Colonic mucosa (tissue), 4 donors: ENCODE data around the gene ABCA5. TPM values are rescaled to one million over a fixed set of nuclear protein-coding genes. Genes with fewer than 3 reads are reported as not detected.

ENCODE experiments used
- DNase-seq: peaks from one replicate; pipeline ENCODE4 v3.0.0-alpha.2; 2020
- H3K27ac ChIP-seq: fragments of 200-600 bp; one replicate; pipeline ENCODE4 v1.8.0; 2021
- H3K27me3 ChIP-seq: fragments of 200-600 bp; one replicate; pipeline ENCODE4 v1.8.0; 2021
- H3K36me3 ChIP-seq: fragments of 200-600 bp; one replicate; pipeline ENCODE4 v1.8.0; 2021
- H3K4me1 ChIP-seq: fragments of 200-600 bp; one replicate; pipeline ENCODE4 v1.8.0; 2021; ENCODE audit warnings: mild to moderate bottlenecking
- H3K4me3 ChIP-seq: fragments of 200-600 bp; one replicate; pipeline ENCODE4 v1.8.0; 2021
- H3K9ac ChIP-seq, 2 donors: one replicate each; pipeline ENCODE4 v1.7.0; 2013; ENCODE audit warnings: control low read depth in 2 of 2, low read depth in 2 of 2, low read length in 2 of 2
- H3K9me3 ChIP-seq: fragments of 200-600 bp; one replicate; pipeline ENCODE4 v1.8.0; 2021
- intact Hi-C: fragments of 100-400 bp; cut with DNase I; formaldehyde crosslinking; loops from one replicate; pipeline ENCODE4 v1.14.1; 2022
- total RNA-seq, 2 donors: library from RNA; stranded (reverse); fragmentation: NEBNext Ultra II Directional in 1 of 2; extraction: Animal tissue kit (Norgen Biotek cat#: 25700) in 1 of 2; gene quantifications; one replicate each; pipeline ENCODE4 v1.2.1, GENCODE V29; 2021
- TF ChIP-seq, protein P1 (sequence below): fragments of 200-600 bp; IDR thresholded peaks from one replicate; pipeline ENCODE4 v1.8.0; 2022; ENCODE audit warnings: antibody characterized with exemption, mild to moderate bottlenecking
- donor health status: healthy.
- donor health status: DM: no; HTN: no; CAD: no.
- donor health status: DM: no; HTN: no; CAD: no.

The ABCA5 gene
- total RNA-seq, 2 donors from 2014 or later, result 20.8 to 43.4 TPM

DNA sequence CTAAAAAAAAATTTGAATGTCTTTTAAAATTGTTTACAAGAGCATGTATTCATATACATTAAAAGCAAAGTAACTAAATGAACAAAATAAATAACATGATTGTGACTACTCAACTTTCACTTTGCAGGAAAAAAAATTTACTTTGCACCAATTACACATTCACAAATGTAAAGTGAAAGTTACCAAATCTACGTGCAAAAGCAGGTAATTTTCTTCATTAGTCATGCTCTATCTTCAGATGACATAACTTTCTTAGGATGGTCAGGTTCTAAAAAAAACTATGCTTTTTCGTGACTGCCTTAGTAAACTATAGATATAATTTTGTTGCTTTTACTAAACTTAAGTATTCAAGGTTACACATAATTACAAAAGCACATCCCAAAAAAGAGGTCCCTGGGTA, 81.3 kb downstream of the ABCA5 start:
- DNase-seq, result no peak
- Histone ChIP-seq H3K4me1 (no peaks in the 10 kb centered on the region), H3K27ac (no peak overlapping the region), H3K9ac (no peak overlapping the region), H3K4me3 (no peak overlapping the region), H3K9me3 (no peaks in the 10 kb centered on the region), H3K36me3 (no peaks in the 10 kb centered on the region), H3K27me3 (no peaks in the 10 kb centered on the region)
- TF ChIP-seq, protein P1, sequence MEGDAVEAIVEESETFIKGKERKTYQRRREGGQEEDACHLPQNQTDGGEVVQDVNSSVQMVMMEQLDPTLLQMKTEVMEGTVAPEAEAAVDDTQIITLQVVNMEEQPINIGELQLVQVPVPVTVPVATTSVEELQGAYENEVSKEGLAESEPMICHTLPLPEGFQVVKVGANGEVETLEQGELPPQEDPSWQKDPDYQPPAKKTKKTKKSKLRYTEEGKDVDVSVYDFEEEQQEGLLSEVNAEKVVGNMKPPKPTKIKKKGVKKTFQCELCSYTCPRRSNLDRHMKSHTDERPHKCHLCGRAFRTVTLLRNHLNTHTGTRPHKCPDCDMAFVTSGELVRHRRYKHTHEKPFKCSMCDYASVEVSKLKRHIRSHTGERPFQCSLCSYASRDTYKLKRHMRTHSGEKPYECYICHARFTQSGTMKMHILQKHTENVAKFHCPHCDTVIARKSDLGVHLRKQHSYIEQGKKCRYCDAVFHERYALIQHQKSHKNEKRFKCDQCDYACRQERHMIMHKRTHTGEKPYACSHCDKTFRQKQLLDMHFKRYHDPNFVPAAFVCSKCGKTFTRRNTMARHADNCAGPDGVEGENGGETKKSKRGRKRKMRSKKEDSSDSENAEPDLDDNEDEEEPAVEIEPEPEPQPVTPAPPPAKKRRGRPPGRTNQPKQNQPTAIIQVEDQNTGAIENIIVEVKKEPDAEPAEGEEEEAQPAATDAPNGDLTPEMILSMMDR, result no peak
- intact Hi-C loops, result no loop called here

DNA sequence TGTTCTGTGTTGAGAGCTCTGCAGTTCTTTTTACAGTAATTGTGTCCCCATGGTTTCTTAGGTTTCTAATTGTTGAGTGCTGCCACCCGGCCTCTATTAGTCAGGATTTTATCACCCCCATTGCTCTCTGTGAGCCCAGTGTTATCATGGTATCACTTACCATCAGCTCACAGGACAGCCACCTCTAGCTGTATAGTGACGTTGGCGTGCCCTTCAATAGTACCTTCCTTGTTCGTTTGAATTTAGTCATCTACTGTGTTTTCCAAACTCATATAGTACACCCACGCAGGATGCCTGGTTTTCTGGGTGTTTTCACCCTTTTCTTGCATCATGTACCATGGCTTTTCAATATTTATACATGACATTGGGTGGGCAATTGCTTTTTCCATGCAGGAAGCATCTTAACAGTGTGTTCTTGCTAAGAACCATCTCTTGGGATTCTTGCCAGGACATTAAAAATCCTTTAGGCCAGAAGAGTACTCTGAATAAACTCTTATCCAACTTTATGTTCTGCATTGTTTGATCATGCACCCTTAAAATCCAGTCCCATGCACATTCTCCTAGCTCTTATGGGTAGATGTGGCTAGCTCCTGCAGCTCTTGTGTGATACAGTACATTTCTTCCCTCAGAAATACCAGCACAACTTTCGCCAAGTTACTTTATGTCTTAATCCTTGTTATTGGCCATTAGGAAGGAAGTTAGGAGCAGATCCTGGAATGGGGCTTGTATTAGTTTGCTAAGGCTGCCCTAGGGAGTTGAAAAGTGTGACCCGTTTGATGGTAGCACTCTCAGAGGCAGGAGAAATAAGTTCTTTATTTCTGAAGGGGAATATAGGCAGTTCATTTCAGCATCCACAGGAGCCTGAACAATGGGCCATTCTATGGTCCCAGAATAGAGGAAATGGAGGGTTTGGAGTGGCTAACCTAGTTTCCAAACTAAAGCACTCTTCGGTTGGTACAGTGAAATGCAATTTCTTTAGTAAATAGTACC, 87.0 kb downstream of the ABCA5 start:
- Histone ChIP-seq H3K9me3 (no peaks in the 10 kb centered on the region), H3K9ac (no peak overlapping the region), H3K27me3 (no peaks in the 10 kb centered on the region), H3K4me1 (no peaks in the 10 kb centered on the region), H3K4me3 (no peak overlapping the region), H3K27ac (no peak overlapping the region), H3K36me3 (no peaks in the 10 kb centered on the region)
- TF ChIP-seq, protein P1, result no peak
- DNase-seq, result no peak
- intact Hi-C loops, result no loop called here

DNA sequence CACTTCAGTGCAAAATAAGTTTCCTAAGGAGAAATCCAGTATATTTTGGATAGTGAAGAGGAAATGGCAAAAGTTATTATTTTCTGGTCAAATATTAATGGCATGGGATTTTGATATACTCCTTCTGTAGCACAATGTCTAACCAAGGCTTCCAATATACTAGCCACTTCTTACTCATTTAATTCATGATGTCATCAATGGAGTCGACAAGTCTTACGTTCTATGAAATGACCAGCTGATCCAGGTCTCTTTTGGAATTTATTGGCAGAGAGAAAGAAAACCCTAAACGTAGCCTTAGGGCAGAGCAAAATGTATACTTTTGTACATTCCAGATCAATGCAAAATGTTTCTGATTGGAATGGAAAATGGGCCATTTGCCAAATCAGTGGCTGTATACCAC, 90.0 kb downstream of the ABCA5 start:
- no peaks in the 10 kb centered on the region for H3K9me3 ChIP-seq
- intact Hi-C loops, result no loop called here
- no peak overlapping the region for H3K27ac ChIP-seq
- TF ChIP-seq, protein P1, result no peak
- no peaks in the 10 kb centered on the region for H3K4me1 ChIP-seq
- H3K36me3 ChIP-seq, result no peaks in the 10 kb centered on the region
- H3K4me3 ChIP-seq, result no peak overlapping the region
- no peak overlapping the region for H3K9ac ChIP-seq
- DNase-seq, result no peak
- H3K27me3 ChIP-seq, result no peaks in the 10 kb centered on the region

DNA sequence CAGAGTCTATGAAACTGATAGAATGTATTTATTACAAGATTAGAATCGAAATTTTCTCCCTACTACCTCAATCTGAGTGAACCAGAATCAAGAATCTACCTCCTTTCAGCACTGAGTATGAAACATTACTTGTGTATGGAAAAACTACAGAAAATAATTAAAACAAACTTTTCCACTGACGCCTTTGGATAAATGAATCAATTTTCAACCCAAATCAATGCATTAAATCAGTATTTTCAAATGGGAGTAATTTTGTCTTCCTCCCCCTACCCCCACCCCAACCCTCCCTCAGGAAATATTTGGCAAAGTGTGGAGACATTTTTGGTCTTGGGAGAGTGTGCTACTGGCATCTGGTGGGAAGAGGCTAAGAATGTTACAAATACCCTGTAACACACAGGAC, 90.5 kb downstream of the ABCA5 start:
- no peak overlapping the region for H3K9ac ChIP-seq
- no peaks in the 10 kb centered on the region for H3K9me3 ChIP-seq
- TF ChIP-seq, protein P1, result no peak
- DNase-seq, result no peak
- H3K4me3 ChIP-seq, result no peak overlapping the region
- no peaks in the 10 kb centered on the region for H3K36me3 ChIP-seq
- H3K4me1 ChIP-seq, result no peaks in the 10 kb centered on the region
- H3K27me3 ChIP-seq, result no peaks in the 10 kb centered on the region
- no peak overlapping the region for H3K27ac ChIP-seq
- intact Hi-C loops, result no loop called here

DNA sequence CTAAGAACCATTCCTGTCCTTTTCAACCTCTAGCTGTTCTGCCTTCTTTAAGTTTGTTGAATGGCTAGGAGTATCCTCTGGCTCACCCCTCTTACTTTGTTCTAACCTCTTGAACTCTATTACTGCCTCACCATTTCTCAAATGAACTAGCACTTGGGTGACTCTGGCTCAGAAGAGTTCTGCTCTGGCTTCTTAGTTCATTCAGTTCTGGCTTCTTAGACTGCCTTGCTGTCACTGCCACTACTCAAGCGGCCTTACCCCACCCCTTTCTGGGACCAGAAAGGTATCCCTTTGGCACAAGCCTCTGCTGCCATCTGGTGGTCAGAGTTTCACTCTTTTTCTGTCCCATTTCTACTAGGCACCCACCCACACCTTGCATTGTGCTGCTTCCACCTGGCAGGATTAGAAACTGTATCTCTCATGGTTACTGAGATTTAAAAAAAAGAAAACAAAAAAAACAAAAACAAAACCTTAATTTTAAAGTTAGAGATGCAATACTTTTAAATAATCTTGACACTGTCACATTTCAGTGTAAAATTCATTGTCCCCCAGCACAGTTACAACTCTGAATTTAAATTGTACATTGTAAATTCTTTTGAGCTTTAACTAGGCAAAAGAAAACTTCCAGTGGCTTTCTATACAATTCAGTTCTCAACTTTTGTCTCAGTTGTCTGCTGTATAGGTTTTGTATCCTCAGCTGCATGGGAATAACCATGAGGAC, 91.4 kb downstream of the ABCA5 start:
- no peak overlapping the region for H3K4me3 ChIP-seq
- no peaks in the 10 kb centered on the region for H3K27me3 ChIP-seq
- no peak overlapping the region for H3K9ac ChIP-seq
- TF ChIP-seq, protein P1, result peak; percentile 74
- H3K4me1 ChIP-seq, result no peaks in the 10 kb centered on the region
- H3K27ac ChIP-seq, result no peak overlapping the region
- no peaks in the 10 kb centered on the region for H3K36me3 ChIP-seq
- H3K9me3 ChIP-seq, result no peaks in the 10 kb centered on the region
- peak; percentile 85 for DNase-seq
- intact Hi-C loops, result loop anchor here (2.0 kb wide), 1 partner anchor 459 kb away; no protein-coding TSS in a partner anchor
